IMR-90 (cell line): Measurements from ENCODE around the gene BRF1. TPM values are rescaled to one million over a fixed set of nuclear protein-coding genes. Genes with fewer than 3 reads are reported as not detected.
A peak's percentile ranks its signal among the peaks of the same experiment; 100 is the strongest.

Source experiments
- ATAC-seq: fragments of 200-7000 bp; cut with Tn5 transposase; 2 replicates; pipeline ENCODE4 v1.9.1; 2020; ENCODE audit warnings: low read depth, mild to moderate bottlenecking, moderate library complexity
- BruUV-seq: library from RNA; stranded (reverse); fragments of 400-500 nt; replicated peaks from 2 replicates; lab custom pipeline; 2021; lab: Mats Ljungman, UMichigan
- CTCF ChIA-PET: fragments of 300-600 bp; formaldehyde crosslinking; extraction: SDS; loops from one replicate; lab custom pipeline; 2021; ENCODE audit warnings: antibody characterized with exemption; lab: Yijun Ruan, JAX
- POLR2A ChIA-PET: fragments of 300-600 bp; sonication (Branson Sonifier 250); formaldehyde crosslinking; loops from one replicate; lab custom pipeline; 2022; ENCODE audit warnings: antibody characterized with exemption; ENCODE audit not compliant: unreplicated experiment; lab: Charles Lee
- DNase-seq: peaks from one replicate; pipeline ENCODE4 v3.0.0; 2013
- H2AFZ ChIP-seq: replicated peaks from 2 replicates; pipeline ENCODE3; 2013; ENCODE audit warnings: low read length, mild to moderate bottlenecking; ENCODE audit not compliant: poor library complexity
- H2AK5ac ChIP-seq: 2 replicates; pipeline ENCODE4 v1.6.1; 2013; ENCODE audit warnings: low read depth, low read length, inconsistent platforms
- H2AK9ac ChIP-seq: replicated peaks from 2 replicates; pipeline ENCODE3; 2013; ENCODE audit warnings: mild to moderate bottlenecking, low read depth, low read length, moderate library complexity; ENCODE audit not compliant: poor library complexity
- H2BK120ac ChIP-seq: 2 replicates; pipeline ENCODE4 v1.6.1; 2013; ENCODE audit warnings: low read depth, low read length, inconsistent platforms
- H2BK15ac ChIP-seq: 3 replicates; pipeline ENCODE4 v1.6.1; 2013; ENCODE audit warnings: low read depth, low read length, inconsistent platforms
- H2BK20ac ChIP-seq: 2 replicates; pipeline ENCODE4 v1.6.1; 2013; ENCODE audit warnings: low read depth, mild to moderate bottlenecking, inconsistent platforms, low read length, moderate library complexity
- H2BK5ac ChIP-seq: 2 replicates; pipeline ENCODE4 v1.6.1; 2013; ENCODE audit warnings: mild to moderate bottlenecking, low read depth, low read length, inconsistent platforms; ENCODE audit not compliant: poor library complexity, severe bottlenecking
- H3K14ac ChIP-seq: replicated peaks from 2 replicates; pipeline ENCODE4 v1.6.1; 2013; ENCODE audit warnings: low read depth, low read length, inconsistent platforms
- H3K18ac ChIP-seq: 2 replicates; pipeline ENCODE4 v1.6.1; 2013; ENCODE audit warnings: low read depth, low read length, control low read depth
- H3K23ac ChIP-seq: 2 replicates; pipeline ENCODE4 v1.6.1; 2013; ENCODE audit warnings: low read depth, low read length, inconsistent platforms
- H3K27ac ChIP-seq: 2 replicates; pipeline ENCODE4 v1.5.1; 2013; ENCODE audit warnings: mild to moderate bottlenecking, control low read depth, low read length; ENCODE audit not compliant: insufficient read depth
- H3K27me3 ChIP-seq: 2 replicates; pipeline ENCODE4 v1.6.1; 2013; ENCODE audit warnings: low read length; ENCODE audit not compliant: control insufficient read depth, insufficient read depth
- H3K36me3 ChIP-seq: 2 replicates; pipeline ENCODE4 v1.6.1; 2013; ENCODE audit warnings: low read length, mixed read lengths; ENCODE audit not compliant: control insufficient read depth, insufficient read depth
- H3K4ac ChIP-seq: 2 replicates; pipeline ENCODE4 v1.6.1; 2013; ENCODE audit warnings: low read depth, low read length, inconsistent platforms
- H3K4me1 ChIP-seq: 2 replicates; pipeline ENCODE4 v1.6.1; 2013; ENCODE audit warnings: low read length, mixed read lengths; ENCODE audit not compliant: control insufficient read depth, insufficient read depth
- H3K4me2 ChIP-seq: 2 replicates; pipeline ENCODE4 v1.6.1; 2013; ENCODE audit warnings: low read depth, mild to moderate bottlenecking, control low read depth, low read length, moderate library complexity
- H3K4me3 ChIP-seq: 2 replicates; pipeline ENCODE4 v1.5.1; 2013; ENCODE audit warnings: low read depth, mild to moderate bottlenecking, control low read depth, low read length, moderate library complexity; ENCODE audit not compliant: insufficient read depth
- H3K56ac ChIP-seq: 2 replicates; pipeline ENCODE4 v1.6.1; 2013; ENCODE audit warnings: low read length, inconsistent platforms; ENCODE audit not compliant: insufficient read depth; ENCODE audit errors: extremely low read depth
- H3K79me1 ChIP-seq, 2 experiments: 2 replicates each; pipeline ENCODE4 v1.6.1; 2013; ENCODE audit warnings: low read length in 2 of 2, inconsistent platforms in 1 of 2, low read depth in 1 of 2
- H3K9ac ChIP-seq: 2 replicates; pipeline ENCODE4 v1.6.1; 2013; ENCODE audit warnings: low read depth, low read length, control low read depth
- H3K9me1 ChIP-seq: 2 replicates; pipeline ENCODE4 v1.6.1; 2013; ENCODE audit warnings: low read length, inconsistent platforms; ENCODE audit not compliant: insufficient read depth
- H3K9me3 ChIP-seq: 2 replicates; pipeline ENCODE4 v1.6.1; 2013; ENCODE audit warnings: low read length; ENCODE audit not compliant: control insufficient read depth, insufficient read depth
- H4K20me1 ChIP-seq: 2 replicates; pipeline ENCODE4 v1.6.1; 2013; ENCODE audit warnings: low read length, inconsistent platforms; ENCODE audit not compliant: insufficient read depth
- H4K5ac ChIP-seq: 2 replicates; pipeline ENCODE4 v1.6.1; 2013; ENCODE audit warnings: mild to moderate bottlenecking, low read depth, low read length, control low read depth
- H4K8ac ChIP-seq, 2 experiments: 2 replicates each; pipeline ENCODE4 v1.6.1; 2013; ENCODE audit warnings: low read depth in 2 of 2, low read length in 2 of 2, control low read depth in 1 of 2, inconsistent platforms in 1 of 2
- H4K91ac ChIP-seq: 2 replicates; pipeline ENCODE4 v1.6.1; 2013; ENCODE audit warnings: low read depth, low read length, inconsistent platforms; ENCODE audit not compliant: insufficient read depth
- CHD1 ChIP-seq: IDR thresholded peaks from 2 replicates; pipeline ENCODE4 v1.6.1; 2012; ENCODE audit warnings: low read depth, low read length, improper control_type of control experiment
- FOS ChIP-seq: fragments of 150-350 bp; IDR thresholded peaks from 2 replicates; pipeline ENCODE4 v1.6.1; 2016; ENCODE audit warnings: low read depth, low read length
- MAFK ChIP-seq: IDR thresholded peaks from 2 replicates; pipeline ENCODE4 v1.6.1; 2012; ENCODE audit warnings: low read depth, low read length, improper control_type of control experiment
- NFE2L2 ChIP-seq: fragments of 150-350 bp; IDR thresholded peaks from 2 replicates; pipeline ENCODE4 v1.6.1; 2016; ENCODE audit warnings: low read depth, mild to moderate bottlenecking, low read length
- RCOR1 ChIP-seq: IDR thresholded peaks from 2 replicates; pipeline ENCODE4 v1.6.1; 2012; ENCODE audit warnings: mild to moderate bottlenecking, low read length, improper control_type of control experiment; ENCODE audit not compliant: insufficient replicate concordance
- SMC3 ChIP-seq: fragments of 150-350 bp; IDR thresholded peaks from 2 replicates; pipeline ENCODE4 v1.6.1; 2016; ENCODE audit warnings: low read depth, mild to moderate bottlenecking, antibody characterized with exemption, low read length, moderate library complexity
- WGBS, 2 experiments: methylation state at CpG; one replicate each; pipeline versions ENCODE4 v1.1.5 to v1.1.7; 2013; ENCODE audit warnings: missing lambda C conversion rate in 2 of 2; ENCODE audit not compliant: insufficient read length in 1 of 2; ENCODE audit errors: extremely low coverage in 2 of 2; 5-methylcytosine and 5-hydroxymethylcytosine counted together
- dilution Hi-C: fragments of 300-500 bp; cut with HindIII; formaldehyde crosslinking; loops from one replicate; pipeline ENCODE4 v1.14.3; 2018; ENCODE audit warnings: low sequenced_read_pairs; ENCODE audit not compliant: unreplicated experiment
- in situ Hi-C: fragments of 300-500 bp; cut with MboI; formaldehyde crosslinking; loops from 3 replicates; pipeline ENCODE4 v1.14.3; 2019; ENCODE audit warnings: low sequenced_read_pairs, inconsistent platforms, mixed read lengths
- intact Hi-C: fragments of 100-400 bp; cut with micrococcal nuclease; formaldehyde crosslinking; loops from 2 replicates; pipeline ENCODE4 v1.10.0; 2022
- polyA plus RNA-seq, 3 experiments: library from polyadenylated mRNA; depleted of rRNA; stranded (reverse); fragments of >200 nt; gene quantifications; 2 replicates each; pipeline ENCODE4 v1.2.3, GENCODE V29; 2012; ENCODE audit warnings: low replicate concordance in 1 of 3
- total RNA-seq: library from RNA; depleted of rRNA; stranded (reverse); fragments of >200 nt; gene quantifications from 2 replicates; pipeline ENCODE4 v1.2.3, GENCODE V29; 2012
- TF ChIP-seq, protein P1 (sequence below): conservative IDR thresholded peaks from 2 replicates; pipeline ENCODE4 v1.5.1; 2012; ENCODE audit warnings: mild to moderate bottlenecking, low read depth, low read length, improper control_type of control experiment

Gene BRF1
- total and polyA plus RNA-seq, 2 of the 4 experiments (the other 2 are of a cell fraction): 12.4 to 16.7 TPM

DNA sequence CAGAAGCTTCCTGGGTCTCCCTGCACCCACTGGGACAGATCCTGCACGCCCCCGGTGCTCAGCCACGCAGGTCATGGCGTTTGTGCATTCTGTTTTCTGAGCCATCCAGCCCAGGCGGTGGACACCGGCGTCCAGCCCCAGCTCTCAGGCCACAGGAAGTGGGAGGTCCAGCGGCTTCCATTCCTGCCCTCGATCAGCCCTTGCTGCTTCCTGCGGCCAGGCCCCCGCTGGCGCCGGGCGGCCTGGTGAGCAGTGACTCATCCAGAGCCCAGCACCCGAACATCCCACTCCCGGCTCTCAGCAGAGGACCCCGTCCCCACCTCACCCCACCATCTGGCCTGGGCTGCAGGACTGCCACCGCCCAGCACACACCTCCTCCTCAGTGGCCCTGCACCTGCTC is 101.7 kb downstream of the BRF1 start:
- Histone ChIP-seq H3K4me3 (no peak overlapping the region), H2AFZ (peak overlapping the region; percentile 70), H3K56ac (no peak overlapping the region), H3K4me2 (no peak overlapping the region), H3K4ac (no peak overlapping the region), H2BK5ac (no peak overlapping the region), H3K79me1 (no peaks in the 10 kb centered on the region), H3K18ac (no peak overlapping the region), H2BK20ac (no peak overlapping the region), H3K27me3 (peaks cover 43% of the 10 kb centered on the region), H4K91ac (no peak overlapping the region), H3K9me1 (no peaks in the 10 kb centered on the region), H4K8ac (no peak overlapping the region), H3K14ac (no peak overlapping the region), H3K36me3 (no peaks in the 10 kb centered on the region), H3K23ac (no peak overlapping the region), H2AK5ac (no peak overlapping the region), H4K20me1 (peaks cover 1% of the 10 kb centered on the region; the same call in 1 of the 2 replicates), H2BK15ac (no peak overlapping the region), H3K27ac (no peak overlapping the region), H4K5ac (no peak overlapping the region), H3K9ac (no peak overlapping the region), H2AK9ac (peak overlapping the region; percentile 65), H3K9me3 (no peaks in the 10 kb centered on the region), H2BK120ac (no peak overlapping the region), H3K4me1 (peaks cover 3% of the 10 kb centered on the region; the same call in 1 of the 2 replicates)
- intact Hi-C loops: no loop called here
- DNase-seq (peak; percentile 19), ATAC-seq (no peak)
- ChIA-PET CTCF (no interaction called here), POLR2A (no interaction called here)
- in situ Hi-C loops: no loop called here
- 55% methylated on average over 8 of the region's 18 CpGs; no CpG with 5 or more reads in 1 of the 2 experiments for WGBS, 2 experiments
- dilution Hi-C loops: no loop called here
- TF ChIP-seq CHD1: no peak
- no peak for TF ChIP-seq NFE2L2
- TF ChIP-seq FOS: no peak
- no peak for TF ChIP-seq SMC3
- TF ChIP-seq, protein P1, sequence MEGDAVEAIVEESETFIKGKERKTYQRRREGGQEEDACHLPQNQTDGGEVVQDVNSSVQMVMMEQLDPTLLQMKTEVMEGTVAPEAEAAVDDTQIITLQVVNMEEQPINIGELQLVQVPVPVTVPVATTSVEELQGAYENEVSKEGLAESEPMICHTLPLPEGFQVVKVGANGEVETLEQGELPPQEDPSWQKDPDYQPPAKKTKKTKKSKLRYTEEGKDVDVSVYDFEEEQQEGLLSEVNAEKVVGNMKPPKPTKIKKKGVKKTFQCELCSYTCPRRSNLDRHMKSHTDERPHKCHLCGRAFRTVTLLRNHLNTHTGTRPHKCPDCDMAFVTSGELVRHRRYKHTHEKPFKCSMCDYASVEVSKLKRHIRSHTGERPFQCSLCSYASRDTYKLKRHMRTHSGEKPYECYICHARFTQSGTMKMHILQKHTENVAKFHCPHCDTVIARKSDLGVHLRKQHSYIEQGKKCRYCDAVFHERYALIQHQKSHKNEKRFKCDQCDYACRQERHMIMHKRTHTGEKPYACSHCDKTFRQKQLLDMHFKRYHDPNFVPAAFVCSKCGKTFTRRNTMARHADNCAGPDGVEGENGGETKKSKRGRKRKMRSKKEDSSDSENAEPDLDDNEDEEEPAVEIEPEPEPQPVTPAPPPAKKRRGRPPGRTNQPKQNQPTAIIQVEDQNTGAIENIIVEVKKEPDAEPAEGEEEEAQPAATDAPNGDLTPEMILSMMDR: no peak
- TF ChIP-seq MAFK: no peak
- TF ChIP-seq RCOR1: no peak
- BruUV-seq: no TSS peak
